ENCODE results near the gene XNDC1N.

GRCh38 chr11:71977743-71978418, 49.5 kb upstream of the XNDC1N start:
- no peak for TF ChIP-seq TCF12 (IDR thresholded peaks at IDR 0.05; ENCODE audit: low read depth)
- TF ChIP-seq REST (IDR thresholded peaks at IDR 0.05; ENCODE audit: low read depth), result no peak
- TF ChIP-seq, protein P1, sequence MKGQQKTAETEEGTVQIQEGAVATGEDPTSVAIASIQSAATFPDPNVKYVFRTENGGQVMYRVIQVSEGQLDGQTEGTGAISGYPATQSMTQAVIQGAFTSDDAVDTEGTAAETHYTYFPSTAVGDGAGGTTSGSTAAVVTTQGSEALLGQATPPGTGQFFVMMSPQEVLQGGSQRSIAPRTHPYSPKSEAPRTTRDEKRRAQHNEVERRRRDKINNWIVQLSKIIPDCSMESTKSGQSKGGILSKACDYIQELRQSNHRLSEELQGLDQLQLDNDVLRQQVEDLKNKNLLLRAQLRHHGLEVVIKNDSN (IDR thresholded peaks at IDR 0.05), result no peak
- TF ChIP-seq EP300 (IDR thresholded peaks at IDR 0.05; ENCODE audit: borderline replicate concordance), result no peak
- no peak for TF ChIP-seq TEAD4 (IDR thresholded peaks at IDR 0.05)
- no peak for TF ChIP-seq EGR1 (IDR thresholded peaks at IDR 0.05)
- no peak for TF ChIP-seq YY1 (IDR thresholded peaks at IDR 0.05; ENCODE audit: low read depth)
- no peak for TF ChIP-seq TAF1 (IDR thresholded peaks at IDR 0.05; ENCODE audit: low read depth)
- no peak for TF ChIP-seq CREB1 (IDR thresholded peaks at IDR 0.05; ENCODE audit: low read depth)
- peak; percentile 75 for TF ChIP-seq RAD21 (IDR thresholded peaks at IDR 0.05; ENCODE audit: low read depth)
- TF ChIP-seq NFIC (IDR thresholded peaks at IDR 0.05), result no peak
- TF ChIP-seq FOXM1 (IDR thresholded peaks at IDR 0.05; ENCODE audit: borderline replicate concordance, low read depth), result no peak
- TF ChIP-seq, protein P2, sequence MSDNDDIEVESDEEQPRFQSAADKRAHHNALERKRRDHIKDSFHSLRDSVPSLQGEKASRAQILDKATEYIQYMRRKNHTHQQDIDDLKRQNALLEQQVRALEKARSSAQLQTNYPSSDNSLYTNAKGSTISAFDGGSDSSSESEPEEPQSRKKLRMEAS (IDR thresholded peaks at IDR 0.05), result no peak
- TF ChIP-seq CEBPB (IDR thresholded peaks at IDR 0.05), result no peak
